Measurements from ENCODE around the gene PRLHR. TPM values are rescaled to one million over a fixed set of nuclear protein-coding genes. Genes with fewer than 3 reads are reported as not detected.

The PRLHR gene
- total RNA-seq, 4 donors from 2014 or later: not detected

GRCh38 chr10:118541718-118542117 is 53.7 kb downstream of the PRLHR start:
- Histone ChIP-seq H3K4me3 (no peak overlapping the region), H3K27ac (no peak overlapping the region), H3K9me3 (no peaks in the 10 kb centered on the region), H3K27me3 (no peaks in the 10 kb centered on the region), H3K36me3 (no peaks in the 10 kb centered on the region), H3K4me1 (no peaks in the 10 kb centered on the region)
- TF ChIP-seq POLR2A (IDR thresholded peaks at IDR 0.05) (no peak), CTCF (IDR thresholded peaks at IDR 0.05 in 4 of 5, conservative IDR thresholded peaks at IDR 0.05 in 1 of 5) (no peak)
- ATAC-seq: no peak
- DNase-seq: no peak
- intact Hi-C loops (cut with DNase I; ENCODE audit: low total_unique reads): no loop called here
- in situ Hi-C loops (cut with MboI; ENCODE audit: low sequenced_read_pairs in 4 of 4): no loop called here

Other genes with a start within 250 kb of the PRLHR start
- gene CACUL1, start 159.3 kb upstream of the PRLHR start, total RNA-seq: 10 to 100 TPM; 28.5 to 59.5 (median 38.2) TPM